Measurements from ENCODE around the gene ETV5. TPM values are rescaled to one million over a fixed set of nuclear protein-coding genes. Genes with fewer than 3 reads are reported as not detected.

The ETV5 gene
- polyA plus RNA-seq, 1 donor from 2014 or later, result 0.30 TPM

DNA sequence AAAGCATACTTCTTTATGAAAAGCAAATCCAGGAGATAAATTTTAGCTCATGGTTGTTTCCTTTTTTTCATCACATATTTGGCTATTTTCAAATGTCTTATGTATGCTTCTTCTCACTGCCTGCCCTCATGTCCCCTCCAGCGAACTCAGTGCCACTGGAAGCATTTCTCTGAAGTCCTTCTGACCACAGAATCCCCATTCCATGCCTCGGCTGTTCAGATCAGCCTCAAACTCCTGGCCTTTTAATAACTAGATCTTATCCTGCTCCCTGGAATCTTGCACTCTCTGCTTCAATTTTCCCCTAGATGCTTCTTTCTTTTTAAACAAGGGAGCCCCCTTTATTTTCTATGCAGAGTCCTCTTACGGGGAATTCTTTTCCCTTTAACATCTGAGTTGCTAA lies 10.1 kb downstream of the ETV5 start:
- no peak overlapping the region for H3K4me2 ChIP-seq (ENCODE audit: low read length)
- H2AFZ ChIP-seq (ENCODE audit: low read depth, low read length), result no peak overlapping the region
- H3K4me3 ChIP-seq (ENCODE audit: low read length), result no peak overlapping the region
- H3K9ac ChIP-seq (ENCODE audit: low read length), result no peak overlapping the region
- H3K9me3 ChIP-seq (ENCODE audit: low read length), result no peaks in the 10 kb centered on the region
- H4K20me1 ChIP-seq (ENCODE audit: insufficient read depth), result no peaks in the 10 kb centered on the region
- H3F3A ChIP-seq (ENCODE audit: insufficient read depth, low read length, poor library complexity, severe bottlenecking), result no peaks in the 10 kb centered on the region
- peaks cover 16% of the 10 kb centered on the region for H3K27me3 ChIP-seq (ENCODE audit: insufficient read depth, low read depth, low read length)
- no peak overlapping the region for H3K27ac ChIP-seq (ENCODE audit: low read length)
- H3K9me2 ChIP-seq (ENCODE audit: insufficient read depth, low read length), result no peaks in the 10 kb centered on the region
- no peaks in the 10 kb centered on the region for H3K36me3 ChIP-seq (ENCODE audit: insufficient read depth, low read length)
- no peaks in the 10 kb centered on the region for H3K79me2 ChIP-seq (replicated peaks; ENCODE audit: insufficient read depth, low read length)
- TF ChIP-seq POLR2AphosphoS5 (IDR thresholded peaks at IDR 0.05) (no peak), RAD21 (conservative IDR thresholded peaks at IDR 0.05) (no peak)

DNA sequence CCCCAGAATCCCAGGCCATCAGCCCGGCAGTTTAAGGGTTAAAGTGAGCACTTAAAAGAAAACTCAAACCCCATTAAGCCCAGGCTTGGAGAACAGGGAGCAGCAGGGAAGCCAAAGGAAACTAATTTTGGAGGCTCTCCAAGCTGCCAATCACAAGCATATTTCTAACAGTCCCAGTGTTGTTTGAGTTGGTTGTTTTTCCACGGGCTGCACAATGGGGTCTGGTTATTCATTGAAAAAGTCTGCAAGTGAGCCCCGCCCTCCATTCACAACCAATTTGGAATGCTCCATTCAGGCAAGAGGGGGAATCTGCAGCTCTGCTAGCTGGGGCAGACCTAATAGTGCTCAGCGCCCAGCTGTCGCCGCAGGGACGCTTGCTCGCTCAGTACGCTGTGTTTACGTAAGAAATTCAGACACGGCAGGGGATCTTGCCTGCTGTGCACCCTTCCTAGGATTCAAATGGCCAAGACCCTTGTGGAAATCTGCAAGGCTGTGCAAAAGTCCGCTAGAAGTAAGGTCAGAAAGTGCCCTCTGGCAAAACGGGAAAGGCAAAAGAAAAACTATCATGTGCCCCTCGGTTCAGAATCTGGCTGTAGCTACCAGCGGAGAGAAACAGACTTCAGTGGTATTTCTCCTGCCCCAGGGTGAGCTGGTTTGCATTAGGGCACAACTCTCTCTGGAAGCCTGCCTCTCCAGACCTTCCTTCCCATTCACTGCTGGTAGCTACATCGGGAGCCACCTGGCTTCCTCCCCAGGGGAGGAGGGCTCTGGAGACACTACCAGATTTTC lies 11.0 kb downstream of the ETV5 start:
- Histone ChIP-seq H2AFZ (ENCODE audit: low read depth, low read length) (no peak overlapping the region), H4K20me1 (ENCODE audit: insufficient read depth) (no peaks in the 10 kb centered on the region), H3K4me3 (ENCODE audit: low read length) (peak overlapping the region; percentile 58), H3K9me2 (ENCODE audit: insufficient read depth, low read length) (no peaks in the 10 kb centered on the region), H3K9ac (ENCODE audit: low read length) (no peak overlapping the region), H3K9me3 (ENCODE audit: low read length) (no peaks in the 10 kb centered on the region), H3K27ac (ENCODE audit: low read length) (no peak overlapping the region), H3K79me2 (replicated peaks; ENCODE audit: insufficient read depth, low read length) (no peaks in the 10 kb centered on the region), H3K27me3 (ENCODE audit: insufficient read depth, low read depth, low read length) (peaks cover 16% of the 10 kb centered on the region), H3K4me2 (ENCODE audit: low read length) (peak overlapping the region; percentile 50), H3K36me3 (ENCODE audit: insufficient read depth, low read length) (no peaks in the 10 kb centered on the region), H3F3A (ENCODE audit: insufficient read depth, low read length, poor library complexity, severe bottlenecking) (no peaks in the 10 kb centered on the region)
- TF ChIP-seq SMC3 (conservative IDR thresholded peaks at IDR 0.05; ENCODE audit: poor library complexity) (no peak), MXI1 (conservative IDR thresholded peaks at IDR 0.05; ENCODE audit: poor library complexity, severe bottlenecking) (no peak), TAF1 (IDR thresholded peaks at IDR 0.05; ENCODE audit: low read depth) (no peak), EP300 (conservative IDR thresholded peaks at IDR 0.05; ENCODE audit: poor library complexity, severe bottlenecking) (no peak), RAD21 (conservative IDR thresholded peaks at IDR 0.05) (no peak)
- TF ChIP-seq, protein P1, sequence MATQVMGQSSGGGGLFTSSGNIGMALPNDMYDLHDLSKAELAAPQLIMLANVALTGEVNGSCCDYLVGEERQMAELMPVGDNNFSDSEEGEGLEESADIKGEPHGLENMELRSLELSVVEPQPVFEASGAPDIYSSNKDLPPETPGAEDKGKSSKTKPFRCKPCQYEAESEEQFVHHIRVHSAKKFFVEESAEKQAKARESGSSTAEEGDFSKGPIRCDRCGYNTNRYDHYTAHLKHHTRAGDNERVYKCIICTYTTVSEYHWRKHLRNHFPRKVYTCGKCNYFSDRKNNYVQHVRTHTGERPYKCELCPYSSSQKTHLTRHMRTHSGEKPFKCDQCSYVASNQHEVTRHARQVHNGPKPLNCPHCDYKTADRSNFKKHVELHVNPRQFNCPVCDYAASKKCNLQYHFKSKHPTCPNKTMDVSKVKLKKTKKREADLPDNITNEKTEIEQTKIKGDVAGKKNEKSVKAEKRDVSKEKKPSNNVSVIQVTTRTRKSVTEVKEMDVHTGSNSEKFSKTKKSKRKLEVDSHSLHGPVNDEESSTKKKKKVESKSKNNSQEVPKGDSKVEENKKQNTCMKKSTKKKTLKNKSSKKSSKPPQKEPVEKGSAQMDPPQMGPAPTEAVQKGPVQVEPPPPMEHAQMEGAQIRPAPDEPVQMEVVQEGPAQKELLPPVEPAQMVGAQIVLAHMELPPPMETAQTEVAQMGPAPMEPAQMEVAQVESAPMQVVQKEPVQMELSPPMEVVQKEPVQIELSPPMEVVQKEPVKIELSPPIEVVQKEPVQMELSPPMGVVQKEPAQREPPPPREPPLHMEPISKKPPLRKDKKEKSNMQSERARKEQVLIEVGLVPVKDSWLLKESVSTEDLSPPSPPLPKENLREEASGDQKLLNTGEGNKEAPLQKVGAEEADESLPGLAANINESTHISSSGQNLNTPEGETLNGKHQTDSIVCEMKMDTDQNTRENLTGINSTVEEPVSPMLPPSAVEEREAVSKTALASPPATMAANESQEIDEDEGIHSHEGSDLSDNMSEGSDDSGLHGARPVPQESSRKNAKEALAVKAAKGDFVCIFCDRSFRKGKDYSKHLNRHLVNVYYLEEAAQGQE (IDR thresholded peaks at IDR 0.05; ENCODE audit: borderline replicate concordance), result no peak

DNA sequence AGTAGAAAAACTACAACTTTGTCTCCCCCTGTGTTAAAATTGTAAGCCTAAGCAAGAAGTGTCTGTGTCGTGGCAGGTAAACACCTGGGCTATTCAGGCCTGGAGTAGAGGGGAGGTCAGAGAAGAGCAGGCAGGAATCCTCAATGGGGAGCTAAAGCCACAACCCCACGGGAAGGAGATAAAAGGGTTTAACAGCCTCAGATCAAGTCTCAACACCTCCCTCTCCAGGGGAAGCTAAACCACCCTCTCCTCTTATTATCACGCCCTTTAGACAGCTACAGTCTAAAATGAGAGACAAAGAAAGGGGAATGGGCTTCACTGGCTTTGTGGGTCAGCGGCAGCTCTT lies 11.6 kb downstream of the ETV5 start:
- H3K9me2 ChIP-seq (ENCODE audit: insufficient read depth, low read length), result no peaks in the 10 kb centered on the region
- no peaks in the 10 kb centered on the region for H3K79me2 ChIP-seq (replicated peaks; ENCODE audit: insufficient read depth, low read length)
- no peaks in the 10 kb centered on the region for H3K36me3 ChIP-seq (ENCODE audit: insufficient read depth, low read length)
- no peaks in the 10 kb centered on the region for H4K20me1 ChIP-seq (ENCODE audit: insufficient read depth)
- H3K4me2 ChIP-seq (ENCODE audit: low read length), result peak overlapping the region; percentile 50
- H3K27me3 ChIP-seq (ENCODE audit: insufficient read depth, low read depth, low read length), result peaks cover 16% of the 10 kb centered on the region
- no peak for TF ChIP-seq SMC3 (conservative IDR thresholded peaks at IDR 0.05; ENCODE audit: poor library complexity)
- no peak for TF ChIP-seq TAF1 (IDR thresholded peaks at IDR 0.05; ENCODE audit: low read depth)
- TF ChIP-seq, protein P1 (IDR thresholded peaks at IDR 0.05; ENCODE audit: borderline replicate concordance), result no peak
- TF ChIP-seq MXI1 (conservative IDR thresholded peaks at IDR 0.05; ENCODE audit: poor library complexity, severe bottlenecking), result no peak
- no peak for TF ChIP-seq EZH2 (IDR thresholded peaks at IDR 0.05; ENCODE audit: borderline replicate concordance, insufficient read depth, low read length, poor library complexity, severe bottlenecking)
- TF ChIP-seq, protein P2, sequence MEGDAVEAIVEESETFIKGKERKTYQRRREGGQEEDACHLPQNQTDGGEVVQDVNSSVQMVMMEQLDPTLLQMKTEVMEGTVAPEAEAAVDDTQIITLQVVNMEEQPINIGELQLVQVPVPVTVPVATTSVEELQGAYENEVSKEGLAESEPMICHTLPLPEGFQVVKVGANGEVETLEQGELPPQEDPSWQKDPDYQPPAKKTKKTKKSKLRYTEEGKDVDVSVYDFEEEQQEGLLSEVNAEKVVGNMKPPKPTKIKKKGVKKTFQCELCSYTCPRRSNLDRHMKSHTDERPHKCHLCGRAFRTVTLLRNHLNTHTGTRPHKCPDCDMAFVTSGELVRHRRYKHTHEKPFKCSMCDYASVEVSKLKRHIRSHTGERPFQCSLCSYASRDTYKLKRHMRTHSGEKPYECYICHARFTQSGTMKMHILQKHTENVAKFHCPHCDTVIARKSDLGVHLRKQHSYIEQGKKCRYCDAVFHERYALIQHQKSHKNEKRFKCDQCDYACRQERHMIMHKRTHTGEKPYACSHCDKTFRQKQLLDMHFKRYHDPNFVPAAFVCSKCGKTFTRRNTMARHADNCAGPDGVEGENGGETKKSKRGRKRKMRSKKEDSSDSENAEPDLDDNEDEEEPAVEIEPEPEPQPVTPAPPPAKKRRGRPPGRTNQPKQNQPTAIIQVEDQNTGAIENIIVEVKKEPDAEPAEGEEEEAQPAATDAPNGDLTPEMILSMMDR (IDR thresholded peaks at IDR 0.05; ENCODE audit: poor library complexity, severe bottlenecking), result no peak
- no peak for TF ChIP-seq POLR2AphosphoS5 (IDR thresholded peaks at IDR 0.05)
- no peak for TF ChIP-seq EP300 (conservative IDR thresholded peaks at IDR 0.05; ENCODE audit: poor library complexity, severe bottlenecking)
- no peak for TF ChIP-seq RAD21 (conservative IDR thresholded peaks at IDR 0.05)
- H3K9ac ChIP-seq (ENCODE audit: low read length), result no peak overlapping the region
- no peaks in the 10 kb centered on the region for H3K9me3 ChIP-seq (ENCODE audit: low read length)
- H3K27ac ChIP-seq (ENCODE audit: low read length), result no peak overlapping the region
- H3K4me3 ChIP-seq (ENCODE audit: low read length), result peak overlapping the region; percentile 58
- H2AFZ ChIP-seq (ENCODE audit: low read depth, low read length), result no peak overlapping the region
- no peaks in the 10 kb centered on the region for H3F3A ChIP-seq (ENCODE audit: insufficient read depth, low read length, poor library complexity, severe bottlenecking)
